ENCODE data around the gene KRT25.
"Not testable (repeated sequence)": the region's sequence is repeated elsewhere in the genome, so short reads cannot be mapped to it uniquely, and the experiment has no call there.

KRT25 gene

GRCh38 chr17:40753804-40754203, 1.3 kb downstream of the KRT25 start:
- no peak for DNase-seq (ENCODE audit: low read depth in 3 of 3)

- DNase-seq (ENCODE audit: low read depth in 3 of 3) = no peak
Observed at GRCh38 chr17:40751065-40751464, 4.1 kb downstream of the KRT25 start.

- DNase-seq (ENCODE audit: low read depth in 3 of 3) = no peak
Observed at GRCh38 chr17:40750391-40750790, 4.7 kb downstream of the KRT25 start.

GRCh38 chr17:40748666-40749065, 6.5 kb downstream of the KRT25 start:
- DNase-seq (ENCODE audit: low read depth in 3 of 3) = not testable (repeated sequence)

- no peak for DNase-seq (ENCODE audit: low read depth in 3 of 3)
Observed at GRCh38 chr17:40738553-40738952, 16.6 kb downstream of the KRT25 start.

GRCh38 chr17:40735016-40735415, 20.1 kb downstream of the KRT25 start:
- DNase-seq (ENCODE audit: low read depth in 3 of 3) = no peak

GRCh38 chr17:40734018-40734417, 21.1 kb downstream of the KRT25 start:
- DNase-seq (ENCODE audit: low read depth in 3 of 3) = no peak

GRCh38 chr17:40730970-40731369, 24.2 kb downstream of the KRT25 start:
- no peak for DNase-seq (ENCODE audit: low read depth in 3 of 3)

- DNase-seq (ENCODE audit: low read depth in 3 of 3) = no peak
Observed at GRCh38 chr17:40727447-40728231, 27.5 kb downstream of the KRT25 start.

- DNase-seq (ENCODE audit: low read depth in 3 of 3) = no peak
Observed at GRCh38 chr17:40726919-40727318, 28.2 kb downstream of the KRT25 start.

- no peak for DNase-seq (ENCODE audit: low read depth in 3 of 3)
Observed at GRCh38 chr17:40724656-40725055, 30.5 kb downstream of the KRT25 start.

- DNase-seq (ENCODE audit: low read depth in 3 of 3) = no peak
Observed at GRCh38 chr17:40722241-40722640, 32.9 kb downstream of the KRT25 start.

GRCh38 chr17:40720899-40721298, 34.2 kb downstream of the KRT25 start:
- DNase-seq (ENCODE audit: low read depth in 3 of 3) = no peak

- DNase-seq (ENCODE audit: low read depth in 3 of 3) = no peak
Observed at GRCh38 chr17:40718930-40719329, 36.2 kb downstream of the KRT25 start.

GRCh38 chr17:40717776-40718175, 37.4 kb downstream of the KRT25 start:
- DNase-seq (ENCODE audit: low read depth in 3 of 3) = no peak

GRCh38 chr17:40714473-40714872, 40.7 kb downstream of the KRT25 start:
- no peak for DNase-seq (ENCODE audit: low read depth in 3 of 3)

GRCh38 chr17:40707745-40708144, 47.4 kb downstream of the KRT25 start:
- DNase-seq (ENCODE audit: low read depth in 3 of 3) = no peak

- no peak for DNase-seq (ENCODE audit: low read depth in 3 of 3)
Observed at GRCh38 chr17:40705584-40705983, 49.5 kb downstream of the KRT25 start.

GRCh38 chr17:40703652-40704051, 51.5 kb downstream of the KRT25 start, which contains the start of gene KRT24:
Gene KRT24, minus strand, starts transcription at chr17:40703752. Its CDS starts 59 bp downstream, at chr17:40703693.
- DNase-seq (ENCODE audit: low read depth in 3 of 3) = no peak

GRCh38 chr17:40702271-40702670, 52.9 kb downstream of the KRT25 start:
- no peak for DNase-seq (ENCODE audit: low read depth in 3 of 3)

- DNase-seq (ENCODE audit: low read depth in 3 of 3) = no peak
Observed at GRCh38 chr17:40699853-40700252, 55.3 kb downstream of the KRT25 start.

GRCh38 chr17:40699371-40699770, 55.8 kb downstream of the KRT25 start:
- DNase-seq (ENCODE audit: low read depth in 3 of 3) = no peak

All from stimulated activated CD4-positive, alpha-beta T cell treated with anti-CD3 and anti-CD28 coated beads, TNF-alpha, amount 100 ng/mL, for 4 hours (primary cell).